Esophagus muscularis mucosa (tissue), 4 donors: ENCODE data around the gene ICA1L. TPM values are rescaled to one million over a fixed set of nuclear protein-coding genes. Genes with fewer than 3 reads are reported as not detected.

ENCODE experiments used
- DNase-seq: peaks from one replicate; pipeline ENCODE4 v3.0.0-alpha.2; 2017; ENCODE audit errors: extremely low spot score
- H3K27ac ChIP-seq, 4 donors: fragments of 200-600 bp; sonication (generic); replicated peaks in 1 of 4; 1 replicate in 3 of 4; 2 replicates in 1 of 4; pipeline ENCODE4 v1.5.1; 2016 to 2019; ENCODE audit warnings: mild to moderate bottlenecking in 1 of 4
- H3K27me3 ChIP-seq, 4 donors: fragments of 200-600 bp; sonication (generic); one replicate each; pipeline versions ENCODE4 v1.5.1 to v1.6.0; 2016 to 2019
- H3K36me3 ChIP-seq, 4 donors: fragments of 200-600 bp; sonication (generic); one replicate each; pipeline ENCODE4 v1.5.1; 2016 to 2019
- H3K4me1 ChIP-seq, 4 donors: fragments of 200-600 bp; sonication (generic); one replicate each; pipeline ENCODE4 v1.5.1; 2016 to 2019
- H3K4me3 ChIP-seq, 4 donors: fragments of 200-600 bp; sonication (generic); 1 replicate in 2 of 4; 2 replicates in 2 of 4; pipeline ENCODE4 v1.5.1; 2016 to 2019; ENCODE audit warnings: mild to moderate bottlenecking in 4 of 4, moderate library complexity in 1 of 4
- H3K9me3 ChIP-seq, 4 donors: fragments of 200-600 bp; sonication (generic); 1 replicate in 3 of 4; 2 replicates in 1 of 4; pipeline ENCODE4 v1.5.1; 2016 to 2019
- EP300 ChIP-seq: sonication (generic); formaldehyde crosslinking; IDR thresholded peaks from one replicate; pipeline ENCODE4 v1.6.1; 2017; ENCODE audit warnings: antibody characterized with exemption
- POLR2A ChIP-seq: fragments of 450-650 bp; IDR thresholded peaks from one replicate; pipeline ENCODE4 v1.6.1; 2017; ENCODE audit warnings: antibody characterized with exemption, moderate library complexity, mild to moderate bottlenecking, low read depth
- POLR2AphosphoS5 ChIP-seq, 2 donors: sonication (generic); formaldehyde crosslinking; IDR thresholded peaks; one replicate each; pipeline ENCODE4 v1.6.1; 2017; ENCODE audit warnings: antibody characterized with exemption in 2 of 2
- WGBS: methylation state at CpG from one replicate; pipeline ENCODE4 v1.1.5; 2018; 5-methylcytosine and 5-hydroxymethylcytosine counted together
- intact Hi-C: fragments of 100-400 bp; cut with DNase I; formaldehyde crosslinking; loops from one replicate; pipeline ENCODE4 v1.15.1; 2023
- total RNA-seq, 4 donors: library from RNA; depleted of rRNA; stranded (reverse); fragments of >200 nt; gene quantifications; one replicate each; pipeline versions ENCODE4 v1.1.0 to v1.2.1, GENCODE V29; 2016
- TF ChIP-seq, protein P1 (sequence below), 3 experiments: fragments of 200-600 bp in 2 of 3; fragments of 450-650 bp in 1 of 3; sonication (generic) in 2 of 3; IDR thresholded peaks; one replicate each; pipeline ENCODE4 v1.5.1; 2017 to 2019; ENCODE audit warnings: antibody characterized with exemption in 3 of 3, mild to moderate bottlenecking in 2 of 3, moderate library complexity in 1 of 3

The ICA1L gene
- total RNA-seq, 4 donors from 2014 or later: 9.6 to 14.4 (median 11.8) TPM

DNA sequence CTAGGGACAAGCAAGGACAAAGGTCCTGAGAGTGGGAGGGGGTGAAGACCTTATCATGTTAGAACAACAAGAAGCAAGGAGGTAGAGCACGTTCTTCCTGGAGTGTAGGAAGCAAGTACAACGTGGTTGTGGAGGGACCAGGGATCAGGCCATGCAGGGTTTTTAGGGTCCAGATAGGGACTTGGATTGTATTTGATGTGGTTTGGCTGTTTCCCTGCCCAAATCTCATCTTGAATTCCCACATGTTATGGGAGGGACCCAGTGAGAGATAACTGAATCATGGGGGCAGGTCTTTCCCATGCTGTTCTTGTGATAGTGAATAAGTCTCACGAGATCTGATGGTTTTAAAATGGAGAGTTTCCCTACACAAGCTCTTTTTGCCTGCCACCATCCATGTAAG is 53.2 kb downstream of the ICA1L start:
- H3K9me3 ChIP-seq: no peaks in the 10 kb centered on the region
- WGBS: 84% methylated on average over 3 of the region's 3 CpGs
- H3K4me1 ChIP-seq: peaks cover 10 to 24% (median 14%) of the 10 kb centered on the region in 4 donors
- intact Hi-C loops: no loop called here
- no peaks in the 10 kb centered on the region for H3K27me3 ChIP-seq
- H3K36me3 ChIP-seq: peaks cover 0 to 10% (median 2%) of the 10 kb centered on the region in 4 donors
- H3K4me3 ChIP-seq: no peak overlapping the region
- DNase-seq: no peak
- no peak for TF ChIP-seq EP300
- TF ChIP-seq POLR2A: no peak
- no peak overlapping the region for H3K27ac ChIP-seq

- WGBS: 78% methylated on average over 1 of the region's 1 CpG
- Histone ChIP-seq H3K27me3 (no peaks in the 10 kb centered on the region), H3K9me3 (no peaks in the 10 kb centered on the region), H3K27ac (no peak overlapping the region), H3K4me1 (peaks cover 10 to 24% (median 14%) of the 10 kb centered on the region in 4 donors), H3K4me3 (no peak overlapping the region), H3K36me3 (peaks cover 0 to 12% (median 2%) of the 10 kb centered on the region in 4 donors)
- intact Hi-C loops: no loop called here
- TF ChIP-seq, protein P1, sequence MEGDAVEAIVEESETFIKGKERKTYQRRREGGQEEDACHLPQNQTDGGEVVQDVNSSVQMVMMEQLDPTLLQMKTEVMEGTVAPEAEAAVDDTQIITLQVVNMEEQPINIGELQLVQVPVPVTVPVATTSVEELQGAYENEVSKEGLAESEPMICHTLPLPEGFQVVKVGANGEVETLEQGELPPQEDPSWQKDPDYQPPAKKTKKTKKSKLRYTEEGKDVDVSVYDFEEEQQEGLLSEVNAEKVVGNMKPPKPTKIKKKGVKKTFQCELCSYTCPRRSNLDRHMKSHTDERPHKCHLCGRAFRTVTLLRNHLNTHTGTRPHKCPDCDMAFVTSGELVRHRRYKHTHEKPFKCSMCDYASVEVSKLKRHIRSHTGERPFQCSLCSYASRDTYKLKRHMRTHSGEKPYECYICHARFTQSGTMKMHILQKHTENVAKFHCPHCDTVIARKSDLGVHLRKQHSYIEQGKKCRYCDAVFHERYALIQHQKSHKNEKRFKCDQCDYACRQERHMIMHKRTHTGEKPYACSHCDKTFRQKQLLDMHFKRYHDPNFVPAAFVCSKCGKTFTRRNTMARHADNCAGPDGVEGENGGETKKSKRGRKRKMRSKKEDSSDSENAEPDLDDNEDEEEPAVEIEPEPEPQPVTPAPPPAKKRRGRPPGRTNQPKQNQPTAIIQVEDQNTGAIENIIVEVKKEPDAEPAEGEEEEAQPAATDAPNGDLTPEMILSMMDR (IDR thresholded peaks at IDR 0.05): no peak
- TF ChIP-seq POLR2A (no peak), EP300 (no peak), POLR2AphosphoS5 (IDR thresholded peaks at IDR 0.05) (no peak)
- no peak for DNase-seq
Measured at GRCh38 chr2:202817771-202818170, 53.8 kb downstream of the ICA1L start.

DNA sequence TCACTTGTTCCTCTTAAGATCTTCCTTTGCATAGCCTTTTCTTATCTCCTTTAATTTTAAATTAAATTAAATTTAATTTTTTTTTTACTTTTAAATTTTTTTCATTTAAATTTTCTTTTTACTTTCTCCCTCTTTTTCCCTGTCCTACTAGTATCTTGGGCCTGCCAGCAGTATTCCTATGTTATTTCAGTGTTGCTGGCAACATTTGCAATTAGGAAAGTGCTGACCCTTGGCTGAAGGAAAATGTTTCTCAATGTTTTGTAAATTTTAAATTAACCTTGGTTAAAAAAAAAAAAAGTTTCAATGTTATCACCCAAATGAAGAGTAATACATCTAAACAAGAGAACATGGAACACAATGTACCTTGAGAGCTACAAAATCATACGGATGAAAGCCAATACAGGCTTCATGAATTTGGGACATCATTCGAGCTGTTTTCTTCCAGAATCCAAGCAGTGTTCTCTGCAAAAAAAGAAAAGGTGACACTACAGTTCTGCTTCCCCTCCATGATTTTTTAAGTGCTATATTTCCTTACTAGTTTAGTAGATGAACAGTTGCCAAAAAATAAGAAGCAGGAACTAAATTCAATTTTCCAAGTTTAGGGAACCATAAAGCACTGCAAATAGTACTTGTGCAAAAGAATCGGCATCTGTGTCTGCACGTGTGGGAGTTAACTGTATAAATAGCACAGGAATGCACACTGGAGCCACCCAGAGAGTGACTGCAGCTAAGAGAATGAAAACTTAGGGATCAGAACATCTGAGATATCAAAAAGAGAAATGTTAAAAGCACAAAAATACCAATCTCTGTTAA is 55.8 kb downstream of the ICA1L start:
- 31% methylated on average over 4 of the region's 4 CpGs for WGBS
- peak overlapping the region; percentile 37 to 67 (median 64) for H3K27ac ChIP-seq
- H3K4me1 ChIP-seq: peaks cover 10 to 24% (median 14%) of the 10 kb centered on the region in 4 donors
- H3K4me3 ChIP-seq: no peak overlapping the region
- no peaks in the 10 kb centered on the region for H3K27me3 ChIP-seq
- no peak for DNase-seq
- TF ChIP-seq, protein P1 (IDR thresholded peaks at IDR 0.05): no peak
- TF ChIP-seq POLR2AphosphoS5 (IDR thresholded peaks at IDR 0.05): peak in 1 of 2 donors; percentile 47
- intact Hi-C loops: no loop called here
- peaks cover 0 to 14% (median 2%) of the 10 kb centered on the region in 4 donors for H3K36me3 ChIP-seq
- no peaks in the 10 kb centered on the region for H3K9me3 ChIP-seq

- no peaks in the 10 kb centered on the region for H3K9me3 ChIP-seq
- DNase-seq: no peak
- H3K27me3 ChIP-seq: no peaks in the 10 kb centered on the region
- H3K4me1 ChIP-seq: peaks cover 10 to 24% (median 14%) of the 10 kb centered on the region in 4 donors
- TF ChIP-seq, protein P1 (IDR thresholded peaks at IDR 0.05): no peak
- TF ChIP-seq EP300: no peak
- TF ChIP-seq POLR2A: no peak
- no peak for TF ChIP-seq POLR2AphosphoS5 (IDR thresholded peaks at IDR 0.05)
- no peak overlapping the region for H3K4me3 ChIP-seq
- H3K36me3 ChIP-seq: peaks cover 0 to 22% (median 2%) of the 10 kb centered on the region in 4 donors
- 100% methylated on average over 1 of the region's 1 CpG for WGBS
- H3K27ac ChIP-seq: no peak overlapping the region
- intact Hi-C loops: no loop called here
Measured at GRCh38 chr2:202814226-202814625, 57.3 kb downstream of the ICA1L start.

DNA sequence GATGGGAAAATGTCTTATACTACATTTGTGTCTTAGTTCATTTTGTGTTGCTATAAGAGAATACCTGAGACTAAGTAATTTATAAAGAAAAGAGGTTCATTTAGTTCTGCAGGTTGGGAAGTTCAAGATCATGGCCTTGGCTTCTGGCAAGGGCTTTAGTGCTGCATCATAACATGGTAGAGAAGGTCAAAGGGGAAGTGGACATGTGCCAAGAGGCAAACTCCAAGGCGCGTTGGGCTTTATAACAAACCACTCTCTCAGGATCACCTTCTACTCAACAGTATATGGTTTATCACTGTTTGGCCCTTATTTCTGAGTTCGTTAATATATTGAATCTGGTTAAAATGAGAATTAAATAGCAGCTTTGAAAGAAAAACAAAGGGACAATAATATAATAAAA is 58.2 kb downstream of the ICA1L start:
- no peak for DNase-seq

More for the DNA sequence above, 58.2 kb downstream of the ICA1L start:
- Histone ChIP-seq H3K4me3 (no peak overlapping the region), H3K27ac (no peak overlapping the region), H3K9me3 (no peaks in the 10 kb centered on the region), H3K36me3 (peaks cover 0 to 18% (median 2%) of the 10 kb centered on the region in 4 donors), H3K4me1 (peaks cover 10 to 24% (median 14%) of the 10 kb centered on the region in 4 donors), H3K27me3 (no peaks in the 10 kb centered on the region)
- intact Hi-C loops: no loop called here
- TF ChIP-seq POLR2AphosphoS5 (IDR thresholded peaks at IDR 0.05) (no peak), POLR2A (no peak), EP300 (no peak)
- TF ChIP-seq, protein P1 (IDR thresholded peaks at IDR 0.05): no peak
- over 99% methylated on average over 3 of the region's 3 CpGs for WGBS
